ENCODE measurements around the gene GADD45G.

GADD45G gene

GRCh38 chr9:89655056-89655989, 50.5 kb downstream of the GADD45G start:
- no peak for DNase-seq

Data from NCI-H510A treated with DMSO at 0.1 percent for 48 hours (cell line).